Stimulated activated CD4-positive, alpha-beta T cell treated with anti-CD3 and anti-CD28 coated beads, Interleukin-4, amount 100 ng/mL, for 48 hours (primary cell): ENCODE data around the gene GJA4.

Source experiments
- DNase-seq, 2 donors: peaks; one replicate each; pipeline ENCODE4 v3.0.0-alpha.2; 2020; ENCODE audit warnings: low read depth in 2 of 2

The GJA4 gene

DNA sequence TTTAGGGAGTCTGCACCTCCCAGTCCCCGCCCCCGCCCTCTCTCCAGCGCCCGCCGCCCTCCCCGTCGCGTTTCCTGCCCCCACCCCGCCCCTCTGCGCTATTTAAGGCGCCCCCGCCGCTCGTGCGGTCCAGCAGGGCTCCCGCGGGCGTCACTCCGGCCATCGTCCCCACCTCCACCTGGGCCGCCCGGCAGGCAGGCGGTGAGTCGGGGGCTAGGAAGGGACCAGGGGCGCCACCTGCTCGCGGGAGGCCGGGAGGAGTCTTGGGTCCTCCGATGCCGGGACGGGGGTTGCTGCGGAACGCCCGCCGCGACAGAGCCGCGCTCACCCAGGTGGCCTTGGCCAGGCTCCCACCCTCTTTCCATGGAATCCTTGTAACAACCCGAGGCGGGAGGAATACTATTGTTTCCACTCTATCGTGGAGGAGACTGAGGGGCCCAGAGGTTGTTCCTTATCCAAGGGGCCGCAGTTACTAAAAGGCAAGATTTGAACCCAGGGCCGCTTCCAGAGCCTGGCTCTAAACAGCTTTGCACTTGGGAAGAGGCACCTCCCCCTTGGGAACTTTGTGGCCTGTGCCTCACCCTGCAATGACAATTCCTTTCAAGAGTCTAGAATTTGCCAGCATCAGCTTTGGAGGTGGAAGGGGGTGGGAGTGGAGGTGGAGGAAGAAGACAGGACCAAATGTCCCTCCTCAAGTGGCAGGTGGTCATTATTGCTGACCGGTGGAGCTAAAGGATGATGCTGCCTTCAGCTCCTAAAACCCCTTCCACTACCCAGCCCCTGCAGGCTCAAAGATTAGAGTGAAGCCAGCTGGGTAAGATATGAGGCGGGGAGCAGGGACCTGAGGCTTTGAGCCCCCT, at the start of gene GJA4:
TSS of gene GJA4 (plus strand) at position 132 of the 860 bp plus-strand sequence. CDS start 1,215 bp downstream, outside the sequence.
- no peak for DNase-seq

- DNase-seq: no peak
These were observed 49.0 kb upstream of the GJA4 start for GRCh38 chr1:34743775-34744174.

GRCh38 chr1:34744851-34745250, 47.9 kb upstream of the GJA4 start:
- no peak for DNase-seq

GRCh38 chr1:34745666-34746065, 47.1 kb upstream of the GJA4 start:
- DNase-seq: no peak

DNA sequence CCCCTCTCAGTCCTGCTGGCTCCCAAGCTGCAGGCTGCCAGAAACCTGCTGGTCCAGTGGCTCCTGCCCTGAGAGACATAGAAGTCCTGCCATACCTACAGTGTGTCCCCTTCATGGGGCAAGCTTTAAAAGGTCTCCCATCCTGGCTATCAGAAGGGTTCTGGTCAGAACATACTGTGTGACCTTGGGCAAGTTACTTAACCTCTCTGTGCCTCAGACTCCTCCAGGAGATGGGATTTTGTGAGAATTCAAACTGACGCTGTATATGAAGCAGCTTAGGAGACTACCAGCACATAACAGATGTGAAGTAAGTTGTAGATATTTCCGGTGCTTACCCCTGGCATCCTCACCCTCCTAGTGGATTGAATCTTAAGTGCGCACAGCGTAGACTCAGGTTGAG, 46.7 kb upstream of the GJA4 start:
- no peak for DNase-seq

DNA sequence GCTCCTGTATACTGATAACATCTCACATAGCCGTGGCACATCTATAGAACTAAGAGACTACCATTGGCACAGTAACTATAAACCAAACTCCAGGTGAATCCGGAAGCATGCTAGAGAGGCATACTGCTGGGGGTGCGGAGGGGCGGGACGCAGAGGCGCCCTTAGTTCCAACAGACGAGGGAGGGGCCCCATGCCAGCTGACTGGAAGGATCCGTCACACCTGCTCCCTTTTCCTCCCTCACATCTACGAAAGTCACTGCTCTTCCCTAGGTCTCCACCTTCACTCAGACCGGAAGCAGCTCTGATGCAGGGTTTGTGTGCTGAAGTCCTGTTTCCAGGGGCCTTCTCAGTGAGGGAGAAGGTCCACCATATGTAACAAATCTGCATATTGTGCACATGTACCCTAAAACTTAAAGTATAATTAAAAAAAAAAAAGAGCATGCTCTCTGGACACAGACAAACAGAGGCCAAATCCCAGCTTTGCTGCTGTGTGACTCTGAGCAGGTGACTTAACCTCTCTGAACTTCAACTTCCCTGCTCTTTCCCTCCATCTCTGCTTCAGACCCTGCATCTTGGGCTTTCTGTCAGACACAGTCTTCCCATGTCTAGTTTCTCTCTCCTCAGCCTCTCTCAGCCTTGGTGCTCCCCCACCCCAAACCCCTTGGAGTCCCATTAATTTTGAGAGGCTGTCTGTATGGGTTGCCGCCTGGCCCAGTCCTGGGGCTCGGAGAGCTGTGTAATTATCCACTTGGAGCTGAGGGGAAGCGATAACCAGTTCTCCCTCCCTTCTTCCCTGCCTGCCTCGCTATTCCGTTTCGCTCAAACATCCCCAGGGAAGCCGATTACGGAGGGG, 45.8 kb upstream of the GJA4 start:
- DNase-seq: no peak

- no peak for DNase-seq
These were observed 45.2 kb upstream of the GJA4 start for GRCh38 chr1:34747638-34747941.

DNA sequence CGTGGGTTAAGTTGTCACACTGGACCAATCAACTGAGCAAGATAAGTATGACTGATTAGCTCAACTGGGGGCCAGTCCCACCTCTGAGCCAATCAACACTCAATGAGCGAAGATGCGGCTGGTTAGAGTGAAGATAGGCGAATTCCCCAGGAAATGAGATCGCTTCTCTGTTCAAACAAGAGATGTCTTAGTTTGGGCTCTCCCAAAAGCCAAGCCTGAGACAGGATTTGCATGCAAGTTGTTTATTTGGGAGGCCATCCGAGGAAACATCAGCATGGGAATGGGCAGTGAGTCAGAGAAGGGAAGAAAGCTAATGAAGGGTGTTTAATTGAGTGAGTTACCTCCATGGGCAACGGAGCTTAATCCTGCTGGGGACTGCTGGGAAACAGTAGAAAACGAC, 42.8 kb upstream of the GJA4 start:
- DNase-seq: no peak

GRCh38 chr1:34750610-34751009, 42.2 kb upstream of the GJA4 start:
- no peak for DNase-seq

GRCh38 chr1:34753163-34753562, 39.6 kb upstream of the GJA4 start:
- DNase-seq: no peak

DNA sequence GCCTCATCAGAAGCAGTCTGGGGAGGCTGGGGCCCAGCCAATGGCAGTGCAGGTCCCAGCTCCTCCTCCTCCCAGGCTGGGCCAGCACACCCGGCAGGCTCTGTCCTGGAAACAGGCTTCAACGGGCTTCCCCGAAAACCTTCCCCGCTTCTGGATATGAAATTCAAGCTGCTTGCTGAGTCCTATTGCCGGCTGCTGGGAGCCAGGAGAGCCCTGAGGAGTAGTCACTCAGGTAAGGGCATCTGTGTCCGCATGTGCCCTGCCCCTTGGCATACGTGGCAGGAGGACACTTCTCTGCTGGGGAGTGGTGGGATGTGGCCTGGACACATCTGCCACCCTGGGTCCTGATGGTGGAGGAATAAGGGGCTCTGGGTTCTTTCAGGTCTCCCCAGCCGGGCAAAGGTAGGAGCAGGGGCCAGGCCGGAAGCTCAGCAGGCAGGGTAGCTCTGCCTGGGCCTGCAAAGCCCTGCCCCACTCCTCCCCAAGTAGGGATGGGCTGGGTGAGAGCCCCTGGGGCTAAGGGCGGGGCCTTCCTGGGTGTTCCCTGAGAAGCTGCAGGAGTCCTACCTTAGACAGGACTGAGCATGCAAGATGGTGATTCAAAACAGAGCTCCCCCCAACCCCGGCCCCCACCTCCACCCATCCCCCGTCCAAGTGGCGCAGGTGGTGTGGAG, 37.7 kb upstream of the GJA4 start, which contains the start of gene GJB5:
TSS of gene GJB5 (plus strand) at position 84 of the 674 bp plus-strand sequence. CDS start 2,284 bp downstream, outside the sequence.
- no peak for DNase-seq

- no peak for DNase-seq
These were observed 36.8 kb upstream of the GJA4 start for GRCh38 chr1:34755961-34756360.

- no peak for DNase-seq
These were observed 35.4 kb upstream of the GJA4 start for GRCh38 chr1:34757386-34757785.

- DNase-seq: no peak
These were observed 34.0 kb upstream of the GJA4 start for GRCh38 chr1:34758751-34759150.

- DNase-seq: no peak
These were observed 33.1 kb upstream of the GJA4 start, which contains the start of gene GJB4 for GRCh38 chr1:34759503-34760357. Gene GJB4, plus strand, starts transcription at chr1:34759740. Its CDS starts 1,515 bp downstream, at chr1:34761255.

DNA sequence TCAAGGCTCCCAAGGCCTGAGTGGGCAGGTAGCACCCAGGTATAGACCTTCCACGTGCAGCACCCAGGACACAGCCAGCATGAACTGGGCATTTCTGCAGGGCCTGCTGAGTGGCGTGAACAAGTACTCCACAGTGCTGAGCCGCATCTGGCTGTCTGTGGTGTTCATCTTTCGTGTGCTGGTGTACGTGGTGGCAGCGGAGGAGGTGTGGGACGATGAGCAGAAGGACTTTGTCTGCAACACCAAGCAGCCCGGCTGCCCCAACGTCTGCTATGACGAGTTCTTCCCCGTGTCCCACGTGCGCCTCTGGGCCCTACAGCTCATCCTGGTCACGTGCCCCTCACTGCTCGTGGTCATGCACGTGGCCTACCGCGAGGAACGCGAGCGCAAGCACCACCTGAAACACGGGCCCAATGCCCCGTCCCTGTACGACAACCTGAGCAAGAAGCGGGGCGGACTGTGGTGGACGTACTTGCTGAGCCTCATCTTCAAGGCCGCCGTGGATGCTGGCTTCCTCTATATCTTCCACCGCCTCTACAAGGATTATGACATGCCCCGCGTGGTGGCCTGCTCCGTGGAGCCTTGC, 31.5 kb upstream of the GJA4 start:
- no peak for DNase-seq

DNA sequence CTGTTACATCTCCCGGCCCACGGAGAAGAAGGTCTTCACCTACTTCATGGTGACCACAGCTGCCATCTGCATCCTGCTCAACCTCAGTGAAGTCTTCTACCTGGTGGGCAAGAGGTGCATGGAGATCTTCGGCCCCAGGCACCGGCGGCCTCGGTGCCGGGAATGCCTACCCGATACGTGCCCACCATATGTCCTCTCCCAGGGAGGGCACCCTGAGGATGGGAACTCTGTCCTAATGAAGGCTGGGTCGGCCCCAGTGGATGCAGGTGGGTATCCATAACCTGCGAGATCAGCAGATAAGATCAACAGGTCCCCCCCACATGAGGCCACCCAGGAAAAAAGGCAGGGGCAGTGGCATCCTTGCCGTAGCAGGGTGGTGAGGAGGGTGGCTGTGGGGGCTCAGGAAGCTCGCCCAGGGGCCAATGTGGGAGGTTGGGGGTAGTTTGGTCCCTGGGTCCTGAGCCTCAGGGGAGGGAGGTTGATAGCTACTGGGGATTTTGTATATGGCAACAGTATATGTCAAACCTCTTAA, 31.0 kb upstream of the GJA4 start:
- no peak for DNase-seq

DNA sequence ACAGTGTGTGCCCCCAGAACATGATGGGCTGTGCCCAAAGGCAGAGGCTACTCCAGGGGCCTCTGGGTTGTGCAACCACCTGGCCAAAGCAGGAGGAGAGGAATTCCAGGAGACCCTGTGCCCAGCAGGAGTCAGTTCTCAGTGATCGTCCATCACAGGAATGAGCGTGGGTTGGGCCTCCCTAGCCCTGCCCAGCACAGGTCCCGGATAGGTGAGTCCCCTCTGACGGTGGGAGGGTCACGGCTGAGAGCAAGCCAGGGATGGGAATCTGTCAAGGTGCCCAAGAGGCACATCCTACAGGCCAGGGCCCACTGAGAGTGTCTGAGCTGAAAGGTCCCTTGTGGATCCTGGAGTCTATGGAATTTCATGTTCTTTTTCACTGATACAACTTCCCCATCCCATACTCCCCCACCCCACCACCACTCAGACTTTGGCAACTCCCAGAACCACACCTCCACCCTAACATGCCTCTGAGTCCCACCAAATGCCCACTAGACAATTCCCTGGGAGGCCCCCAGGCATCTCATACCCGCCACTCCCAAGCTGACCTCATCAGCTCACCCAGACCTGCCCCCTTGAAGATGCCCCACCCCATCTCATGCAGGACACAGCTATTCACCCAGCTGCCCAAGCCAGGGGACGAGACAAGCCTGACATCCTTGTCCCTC, 30.2 kb upstream of the GJA4 start:
- DNase-seq: no peak

DNA sequence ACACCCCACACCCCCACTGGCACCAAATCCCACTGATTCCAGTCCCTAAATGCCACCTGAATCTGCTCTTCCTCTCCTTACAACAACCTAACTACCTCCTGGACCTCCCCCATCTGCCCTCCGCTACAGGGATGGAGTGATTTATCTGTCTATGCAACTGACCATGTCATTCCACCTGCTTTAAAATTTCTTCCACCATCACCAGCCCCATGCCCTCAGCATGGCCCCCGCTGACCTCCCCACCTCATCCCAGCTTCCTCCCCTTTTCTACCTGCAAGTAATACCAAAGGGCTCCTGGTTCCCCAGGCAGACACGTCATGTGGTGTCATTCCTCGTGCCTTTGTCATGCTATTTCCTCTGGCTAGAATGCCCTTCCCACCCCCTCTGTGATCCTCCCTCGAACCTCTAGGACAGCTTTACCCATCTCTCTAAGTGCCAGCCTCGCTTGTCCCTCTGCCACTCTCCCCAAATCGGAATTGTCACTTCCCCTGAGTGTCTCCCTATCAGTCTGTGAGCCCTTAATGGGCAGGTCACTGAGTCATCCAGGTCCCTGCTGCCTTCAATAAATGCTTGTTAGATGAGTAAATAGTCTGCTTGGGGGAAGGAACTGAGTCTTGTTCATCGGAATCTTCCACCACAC, 29.5 kb upstream of the GJA4 start:
- DNase-seq: no peak

DNA sequence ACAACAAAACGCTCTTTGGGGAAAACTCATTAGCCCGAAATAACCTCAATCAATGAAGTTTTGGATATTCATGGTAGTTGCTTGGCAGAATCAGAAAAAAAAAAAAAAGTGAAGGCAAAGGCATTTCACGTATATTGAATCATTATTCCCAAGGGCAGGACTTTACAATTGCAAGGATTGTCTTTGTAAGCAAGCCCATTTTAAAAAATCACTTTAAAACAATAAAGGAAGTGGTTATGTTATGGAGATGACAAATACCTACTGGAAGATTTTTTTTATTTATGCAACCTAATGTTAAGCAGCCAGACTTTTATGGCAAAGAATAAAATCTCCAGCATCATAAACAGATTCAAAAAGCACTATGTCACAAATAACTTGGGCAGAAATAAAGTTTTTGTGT, 23.9 kb upstream of the GJA4 start:
- DNase-seq: no peak
